KBM-7 (cell line): ENCODE results near the gene FARSA.
"Not testable (repeated sequence)": the region's sequence is repeated elsewhere in the genome, so short reads cannot be mapped to it uniquely, and the experiment has no call there.

Experiments
- DNase-seq: peaks from one replicate; pipeline ENCODE4 v3.0.0-alpha.2; 2015
- in situ Hi-C: fragments of 300-500 bp; cut with MboI; formaldehyde crosslinking; loops from 2 replicates; pipeline ENCODE4 v1.14.3; 2020; ENCODE audit warnings: low sequenced_read_pairs, low pct_unique_long_range_greater_than_20kb, mixed read lengths

The FARSA gene

GRCh38 chr19:12933287-12934072 lies at the start of gene FARSA:
Gene FARSA, minus strand, starts transcription at chr19:12933711. Its CDS starts 15 bp downstream, at chr19:12933696.
- in situ Hi-C loops = no loop called here
- peak; percentile 90 for DNase-seq

DNA sequence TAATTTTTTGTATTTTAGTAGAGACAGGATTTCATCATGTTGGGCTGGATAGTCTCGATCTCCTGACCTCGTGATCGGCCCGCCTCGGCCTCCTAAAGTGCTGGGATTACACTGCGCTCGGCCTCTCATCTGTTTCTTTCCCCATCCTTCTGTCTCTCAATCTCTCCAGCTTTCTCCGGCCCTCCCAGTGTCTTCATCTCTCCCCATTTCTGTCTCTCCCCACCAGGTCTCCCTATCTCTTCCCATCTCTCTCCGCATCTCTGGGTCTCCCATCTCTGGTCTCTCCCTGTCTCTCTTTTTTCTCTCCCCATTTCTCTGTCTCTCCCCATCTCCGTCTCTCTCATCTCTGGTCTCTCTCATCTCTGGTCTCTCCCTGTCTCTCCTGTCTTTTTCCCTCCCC lies 49.6 kb upstream of the FARSA start:
- no peak for DNase-seq
- in situ Hi-C loops = loop anchor here (25.0 kb wide), 1 partner anchor 104 kb away; no protein-coding TSS in a partner anchor

GRCh38 chr19:12982648-12983047 lies 49.1 kb upstream of the FARSA start:
- in situ Hi-C loops = loop anchor here (25.0 kb wide), 1 partner anchor 105 kb away; no protein-coding TSS in a partner anchor
- no peak for DNase-seq

DNA sequence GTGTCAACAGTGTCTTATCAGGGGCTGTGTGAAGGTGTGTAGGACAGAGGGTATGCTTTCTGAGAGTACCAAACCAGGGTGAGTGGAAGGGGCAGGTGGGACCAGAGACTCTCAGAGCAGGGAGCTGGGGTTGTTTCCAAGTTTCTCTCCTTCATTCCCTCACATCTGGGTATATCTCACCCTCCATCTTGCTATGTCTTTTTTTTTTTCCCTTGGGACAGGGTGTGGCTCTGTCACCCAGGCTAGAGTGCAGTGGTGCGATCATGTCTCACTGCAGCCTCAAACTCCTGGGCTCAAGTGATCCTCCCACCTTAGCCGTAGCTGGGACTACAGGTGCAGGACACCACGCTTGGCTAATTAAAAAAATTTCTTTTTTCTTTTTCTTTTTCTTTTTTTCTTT lies 46.5 kb upstream of the FARSA start:
- in situ Hi-C loops = loop anchor here (25.0 kb wide), 1 partner anchor 107 kb away; no protein-coding TSS in a partner anchor
- no peak for DNase-seq

GRCh38 chr19:12976109-12976508 lies 42.6 kb upstream of the FARSA start:
- in situ Hi-C loops = loop anchor here (25.0 kb wide), 1 partner anchor 111 kb away; no protein-coding TSS in a partner anchor
- DNase-seq = not testable (repeated sequence)

DNA sequence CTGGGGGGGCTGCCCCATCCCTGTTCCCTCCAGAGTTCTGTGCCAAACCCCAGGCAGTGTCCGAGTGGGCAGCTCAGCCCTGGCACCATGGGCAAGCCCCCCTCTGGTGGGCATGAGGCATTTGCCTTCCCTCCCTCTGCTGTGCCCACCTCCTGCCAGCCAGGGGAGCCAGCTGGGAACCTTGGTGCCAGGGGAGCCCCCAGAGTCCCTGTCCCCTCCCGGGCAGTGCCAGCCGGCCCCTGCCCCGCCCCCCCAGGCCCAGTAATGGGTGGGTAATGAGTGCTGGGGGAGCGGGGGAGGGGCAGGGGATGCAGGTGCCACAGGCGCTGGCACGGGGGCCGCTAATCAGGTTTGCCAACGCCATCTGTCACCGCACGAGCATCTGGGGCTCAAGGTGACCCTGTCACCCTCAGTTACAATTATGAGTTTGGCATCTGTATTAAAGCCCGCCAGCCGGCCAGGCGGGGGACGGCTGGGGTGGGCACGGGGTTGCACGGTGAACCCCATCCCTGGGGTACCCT lies 41.8 kb upstream of the FARSA start:
- in situ Hi-C loops = loop anchor here (25.0 kb wide), 1 partner anchor 112 kb away; no protein-coding TSS in a partner anchor
- no peak for DNase-seq

- no peak for DNase-seq
- in situ Hi-C loops = loop anchor here (25.0 kb wide), 1 partner anchor 113 kb away; no protein-coding TSS in a partner anchor
These were observed 41.0 kb upstream of the FARSA start for GRCh38 chr19:12974301-12975220.

GRCh38 chr19:12973236-12973635 lies 39.7 kb upstream of the FARSA start:
- in situ Hi-C loops = no loop called here
- no peak for DNase-seq

DNA sequence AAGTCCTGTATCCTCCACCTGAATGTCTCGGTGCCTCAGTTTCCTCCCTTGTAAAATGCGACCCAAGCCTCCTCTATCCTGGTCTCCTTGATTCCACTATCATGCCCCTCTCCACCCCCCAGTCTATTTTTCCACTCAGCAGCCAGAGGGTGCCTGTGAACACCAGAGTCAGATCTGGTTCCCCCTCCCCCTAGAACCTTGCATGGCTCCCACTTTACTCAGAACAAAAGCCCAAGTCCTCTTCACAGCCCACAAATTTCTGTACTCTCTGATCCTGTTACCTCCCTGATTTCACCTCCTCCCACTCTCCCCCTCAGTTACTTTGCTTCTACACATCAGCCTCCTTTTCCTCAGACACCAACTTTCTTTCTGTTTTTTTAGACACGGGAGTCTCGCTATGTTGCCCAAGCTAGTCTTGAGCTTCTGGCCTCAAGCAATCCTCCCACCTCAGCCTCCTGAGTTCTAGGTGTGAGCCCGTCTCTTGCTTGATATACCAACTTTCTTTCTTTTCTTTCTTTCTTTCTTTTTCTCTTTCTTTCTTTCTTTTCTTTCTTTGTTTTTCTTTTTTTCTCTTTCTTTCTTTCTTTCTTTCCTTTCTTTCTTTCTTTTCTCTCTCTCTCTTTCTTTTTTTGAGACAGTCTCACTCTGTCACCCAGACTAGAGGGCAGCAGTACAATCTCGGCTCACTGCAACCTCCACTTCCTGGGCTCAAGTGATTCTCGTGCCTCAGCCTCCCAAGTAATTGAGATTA lies 36.7 kb upstream of the FARSA start:
- in situ Hi-C loops = no loop called here
- DNase-seq = no peak

DNA sequence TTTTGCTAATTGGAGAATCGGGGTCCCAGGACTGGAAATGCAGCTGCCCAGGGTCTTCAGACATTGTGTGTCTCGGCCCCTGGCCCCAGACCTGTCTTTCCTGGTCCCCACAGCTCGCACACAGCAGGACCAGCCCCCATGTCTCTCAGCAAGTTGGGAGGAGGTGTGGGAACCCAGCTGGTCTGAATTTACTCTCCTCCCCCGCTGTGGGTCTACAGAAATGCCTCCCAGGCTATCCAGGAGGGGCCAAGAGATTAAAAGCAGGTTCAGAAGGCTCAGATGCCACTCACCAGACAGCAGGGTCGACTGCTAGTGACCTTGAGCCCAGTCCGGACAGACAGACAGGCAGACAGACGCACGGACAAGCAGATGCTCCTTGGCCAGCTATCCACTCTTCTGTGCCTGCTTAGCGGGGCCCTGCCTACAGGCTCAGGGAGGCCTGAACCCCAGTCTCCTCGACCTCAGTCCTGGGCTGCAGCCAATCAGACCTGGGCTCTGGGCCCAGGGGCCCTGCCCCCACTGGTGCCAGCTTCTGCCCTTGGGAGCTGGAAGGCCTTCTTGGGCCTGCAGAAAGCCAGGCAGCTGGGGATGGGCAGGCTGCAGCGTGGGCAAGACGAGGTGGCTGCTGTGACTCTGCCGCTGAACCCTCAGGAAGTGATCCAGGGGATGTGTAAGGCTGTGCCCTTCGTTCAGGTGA lies 35.9 kb upstream of the FARSA start, which contains the start of gene DAND5:
Gene DAND5, plus strand, starts transcription at position 285 of the 697 bp plus-strand sequence. Its CDS starts 85 bp downstream, at position 370.
- DNase-seq = no peak
- in situ Hi-C loops = no loop called here

GRCh38 chr19:12967907-12968306 lies 34.4 kb upstream of the FARSA start:
- in situ Hi-C loops = no loop called here

DNA sequence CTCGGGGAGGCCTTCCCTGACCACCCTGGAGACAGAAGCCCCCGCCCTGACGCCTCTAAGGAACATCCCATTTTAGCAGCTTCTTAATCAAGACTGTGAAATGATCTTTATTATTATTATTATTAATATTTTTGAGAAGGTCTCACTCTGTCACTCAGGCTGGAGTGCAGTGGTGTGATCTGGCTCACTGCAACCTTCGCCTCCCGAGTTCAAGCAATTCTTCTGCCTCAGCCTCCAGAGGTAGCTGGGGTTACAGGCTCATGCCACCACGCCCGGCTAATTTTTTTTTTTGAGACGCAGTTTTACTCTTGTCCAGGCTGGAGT lies 32.3 kb upstream of the FARSA start:
- DNase-seq = no peak
- in situ Hi-C loops = no loop called here

More at GRCh38 chr19:12967907-12968306, 34.4 kb upstream of the FARSA start:
- DNase-seq = no peak

GRCh38 chr19:12965017-12965811 lies 31.7 kb upstream of the FARSA start:
- in situ Hi-C loops = no loop called here
- DNase-seq = peak; percentile 90

DNA sequence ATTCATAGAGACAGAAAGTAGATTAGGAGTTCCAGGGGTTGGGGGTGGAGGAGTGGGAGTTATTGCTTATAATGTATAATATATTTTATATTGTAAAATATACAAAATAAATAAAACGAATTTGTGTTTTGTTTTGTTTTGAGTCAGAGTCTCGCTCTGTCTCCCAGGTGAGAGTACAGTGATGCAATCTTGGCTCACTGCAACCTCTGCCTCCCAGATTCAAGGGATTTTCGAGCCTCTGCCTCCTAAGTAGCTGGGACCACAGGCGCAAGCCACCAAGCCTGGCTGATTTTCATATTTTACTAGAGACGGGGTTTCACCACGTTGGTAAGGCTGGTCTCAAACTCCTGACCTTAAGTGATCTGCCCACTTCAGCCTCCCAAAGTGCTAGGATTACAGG lies 26.0 kb upstream of the FARSA start:
- DNase-seq = no peak
- in situ Hi-C loops = no loop called here

GRCh38 chr19:12957389-12957952 lies 24.0 kb upstream of the FARSA start:
- in situ Hi-C loops, DNase-seq: not testable (repeated sequence)

DNA sequence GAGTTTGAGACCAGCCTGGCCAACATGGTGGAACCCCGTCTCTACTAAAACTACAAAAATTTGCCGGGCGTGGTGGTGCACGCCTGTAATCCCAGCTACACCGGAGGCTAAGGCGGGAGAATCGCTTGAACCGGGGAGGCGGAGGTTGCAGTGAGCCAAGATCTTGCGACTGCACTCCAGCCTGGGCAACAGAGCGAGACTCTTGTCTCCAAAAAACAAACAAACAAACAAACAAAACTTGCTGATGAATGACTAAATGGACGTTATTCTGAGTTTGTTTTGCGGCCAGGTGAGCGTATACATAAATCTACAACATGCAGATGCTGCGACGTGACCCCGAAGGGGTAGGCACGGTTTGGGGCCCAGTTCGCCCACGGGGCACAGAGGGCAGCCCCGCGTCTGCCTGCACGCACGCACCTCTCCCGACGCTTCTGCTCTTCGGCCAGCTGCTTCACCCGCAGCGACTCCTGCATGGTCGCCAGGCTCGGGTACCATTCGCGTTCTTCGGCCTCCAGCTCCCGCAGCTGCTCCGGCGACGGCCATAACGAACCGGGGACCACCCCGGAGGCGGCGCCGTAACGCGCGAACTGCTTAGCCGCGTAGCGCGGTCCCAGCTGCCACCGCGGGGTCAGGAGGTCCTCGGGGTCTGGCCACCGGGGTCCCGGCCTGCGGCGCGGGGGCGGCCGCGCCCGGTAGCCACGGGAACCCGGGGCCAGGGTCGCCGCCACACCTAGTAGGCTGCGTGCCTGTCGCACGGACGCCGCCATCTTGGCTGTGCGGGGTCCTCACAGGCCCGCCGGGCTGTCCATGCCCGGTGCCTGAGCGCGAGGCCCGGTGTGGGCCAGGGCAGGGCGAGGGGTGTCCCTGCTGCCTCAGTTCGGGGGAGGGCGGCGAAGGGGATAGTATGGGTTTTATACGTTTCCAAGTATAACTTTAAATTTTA lies 23.2 kb upstream of the FARSA start, which contains the start of gene GADD45GIP1:
Gene GADD45GIP1, minus strand, starts transcription at position 778 of the 943 bp plus-strand sequence. Its CDS starts 11 bp downstream, at position 767.
- peak; percentile 88 for DNase-seq
- in situ Hi-C loops = no loop called here
